Astrocyte (in vitro differentiated cells and primary cell): ENCODE results near the gene UTP4. TPM values are rescaled to one million over a fixed set of nuclear protein-coding genes. Genes with fewer than 3 reads are reported as not detected.
"Not testable (repeated sequence)": the region's sequence is repeated elsewhere in the genome, so short reads cannot be mapped to it uniquely, and the experiment has no call there.

Experiments
- DNase-seq: peaks from one replicate; pipeline ENCODE4 v3.0.0-alpha.2; 2010; ENCODE audit warnings: low read depth
- FAIRE-seq: peaks from 2 replicates; lab custom pipeline; 2011; peaks lifted over from hg19 to GRCh38; lab: Jason Lieb, UNC
- H2AFZ ChIP-seq: 2 replicates; pipeline ENCODE4 v1.6.0; 2012; ENCODE audit warnings: low read depth, low read length, inconsistent platforms
- H3K27ac ChIP-seq: 2 replicates; pipeline ENCODE4 v1.5.1; 2011; ENCODE audit warnings: low read depth, low read length, inconsistent platforms
- H3K27me3 ChIP-seq: 2 replicates; pipeline ENCODE4 v1.6.0; 2011; ENCODE audit warnings: low read length, inconsistent platforms; ENCODE audit not compliant: insufficient read depth
- H3K36me3 ChIP-seq: 2 replicates; pipeline ENCODE4 v1.5.1; 2011; ENCODE audit warnings: low read length, inconsistent platforms; ENCODE audit not compliant: insufficient read depth
- H3K4me1 ChIP-seq: 2 replicates; pipeline ENCODE4 v1.5.1; 2011; ENCODE audit warnings: low read length, inconsistent platforms; ENCODE audit not compliant: insufficient read depth
- H3K4me2 ChIP-seq: 2 replicates; pipeline ENCODE4 v1.6.0; 2012; ENCODE audit warnings: low read length, inconsistent platforms
- H3K4me3 ChIP-seq: 2 replicates; pipeline ENCODE4 v1.5.1; 2011; ENCODE audit warnings: low read depth, mild to moderate bottlenecking, low read length, inconsistent platforms; ENCODE audit not compliant: insufficient read depth
- H3K79me2 ChIP-seq: 2 replicates; pipeline ENCODE4 v1.6.0; 2012; ENCODE audit warnings: mild to moderate bottlenecking, low read length, inconsistent platforms; ENCODE audit not compliant: insufficient read depth
- H3K9ac ChIP-seq: 2 replicates; pipeline ENCODE4 v1.6.0; 2012; ENCODE audit warnings: mild to moderate bottlenecking, low read length, inconsistent platforms
- H3K9me3 ChIP-seq: 2 replicates; pipeline ENCODE4 v1.5.1; 2012; ENCODE audit warnings: low read depth, mild to moderate bottlenecking, low read length, inconsistent platforms; ENCODE audit not compliant: insufficient read depth
- H4K20me1 ChIP-seq: 2 replicates; pipeline ENCODE4 v1.6.0; 2012; ENCODE audit warnings: low read length, inconsistent platforms; ENCODE audit not compliant: insufficient read depth
- H3K27ac Mint-ChIP-seq: one replicate; pipeline ENCODE4 v1.8.0; 2021; ENCODE audit warnings: mild to moderate bottlenecking, mixed read lengths; ENCODE audit not compliant: unreplicated experiment
- H3K27me3 Mint-ChIP-seq: one replicate; pipeline ENCODE4 v1.8.0; 2021; ENCODE audit warnings: low read depth, mixed read lengths; ENCODE audit not compliant: unreplicated experiment
- H3K36me3 Mint-ChIP-seq: one replicate; pipeline ENCODE4 v1.8.0; 2021; ENCODE audit warnings: low read depth, mixed read lengths; ENCODE audit not compliant: unreplicated experiment
- H3K4me1 Mint-ChIP-seq: one replicate; pipeline ENCODE4 v1.8.0; 2021; ENCODE audit warnings: low read depth, mixed read lengths; ENCODE audit not compliant: unreplicated experiment
- H3K4me3 Mint-ChIP-seq: one replicate; pipeline ENCODE4 v1.8.0; 2021; ENCODE audit warnings: mild to moderate bottlenecking, moderate library complexity, mixed read lengths; ENCODE audit not compliant: unreplicated experiment
- H3K9me3 Mint-ChIP-seq: one replicate; pipeline ENCODE4 v1.8.0; 2021; ENCODE audit warnings: mild to moderate bottlenecking, mixed read lengths; ENCODE audit not compliant: unreplicated experiment
- CTCF ChIP-seq: IDR thresholded peaks from 2 replicates; pipeline ENCODE4 v1.5.1; 2011; ENCODE audit warnings: low read depth, mild to moderate bottlenecking, inconsistent platforms, low read length, moderate library complexity; ENCODE audit not compliant: insufficient read depth
- EZH2 ChIP-seq: IDR thresholded peaks from 2 replicates; pipeline ENCODE4 v1.6.1; 2012; ENCODE audit warnings: mild to moderate bottlenecking, low read length, inconsistent platforms; ENCODE audit not compliant: insufficient read depth
- total RNA-seq: library from RNA; stranded (reverse); gene quantifications from 2 replicates; pipeline ENCODE4 v1.2.1, GENCODE V29; 2021

The UTP4 gene
- total RNA-seq, 1 donor from 2014 or later, result 69.4 TPM

GRCh38 chr16:69133373-69133954 is 1.0 kb downstream of the UTP4 start:
- H3K4me1 Mint-ChIP-seq, result peaks cover 25% of the 10 kb centered on the region
- H3K9ac ChIP-seq, result peak overlapping the region; percentile 99
- H3K36me3 Mint-ChIP-seq, result peaks cover 13% of the 10 kb centered on the region
- H4K20me1 ChIP-seq, result peaks cover 65% of the 10 kb centered on the region
- no peak for DNase-seq
- H3K27me3 ChIP-seq, result no peaks in the 10 kb centered on the region
- peak overlapping the region; percentile 97 for H3K4me3 Mint-ChIP-seq
- no peak overlapping the region for H3K27ac ChIP-seq
- TF ChIP-seq CTCF (no peak), EZH2 (no peak)
- peak overlapping the region; percentile 96 for H3K4me2 ChIP-seq
- no peaks in the 10 kb centered on the region for H3K9me3 ChIP-seq
- H3K4me1 ChIP-seq, result peaks cover 10% of the 10 kb centered on the region
- no peak for FAIRE-seq
- H3K27me3 Mint-ChIP-seq, result no peaks in the 10 kb centered on the region
- H3K4me3 ChIP-seq, result peak overlapping the region; percentile 89
- peaks cover 90% of the 10 kb centered on the region for H3K79me2 ChIP-seq
- peak overlapping the region; percentile 21 for H3K27ac Mint-ChIP-seq
- H3K36me3 ChIP-seq, result peaks cover 19% of the 10 kb centered on the region
- H2AFZ ChIP-seq, result no peak overlapping the region
- no peaks in the 10 kb centered on the region for H3K9me3 Mint-ChIP-seq

- Histone ChIP-seq H3K27me3 (no peaks in the 10 kb centered on the region), H3K4me1 (peaks cover 6% of the 10 kb centered on the region), H3K4me3 (no peak overlapping the region), H3K79me2 (peaks cover 63% of the 10 kb centered on the region), H3K9ac (no peak overlapping the region), H3K9me3 (no peaks in the 10 kb centered on the region), H4K20me1 (peaks cover 39% of the 10 kb centered on the region), H2AFZ (no peak overlapping the region), H3K4me2 (no peak overlapping the region), H3K27ac (no peak overlapping the region), H3K36me3 (peaks cover 50% of the 10 kb centered on the region)
- FAIRE-seq (no peak), DNase-seq (no peak)
- TF ChIP-seq EZH2 (no peak), CTCF (no peak)
- Mint-ChIP-seq H3K36me3 (peaks cover 21% of the 10 kb centered on the region), H3K4me3 (no peak overlapping the region), H3K9me3 (no peaks in the 10 kb centered on the region), H3K4me1 (peaks cover 13% of the 10 kb centered on the region), H3K27me3 (no peaks in the 10 kb centered on the region), H3K27ac (no peak overlapping the region)
These were observed 6.2 kb downstream of the UTP4 start for GRCh38 chr16:69138608-69139007.

DNA sequence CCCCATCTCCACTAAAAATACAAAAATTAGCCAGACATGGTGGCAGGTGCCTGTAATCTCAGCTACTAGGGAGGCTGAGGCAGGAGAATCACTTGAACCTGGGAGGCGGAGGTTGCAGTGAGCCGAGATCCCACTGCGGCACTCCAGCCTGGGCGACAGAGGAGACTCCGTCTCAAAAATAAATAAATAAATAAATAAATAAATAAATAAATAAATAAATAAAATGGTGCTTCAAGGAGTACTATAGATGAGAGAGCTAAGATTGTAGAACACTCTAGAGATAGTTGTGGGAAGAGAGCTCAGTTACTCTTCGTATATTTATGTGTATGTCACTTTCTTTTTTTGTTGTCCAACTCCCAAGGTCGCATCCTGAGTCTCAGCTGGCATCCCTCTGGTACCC is 7.0 kb downstream of the UTP4 start:
- not testable (repeated sequence) for H3K9me3 ChIP-seq, DNase-seq, H3K4me3 ChIP-seq, H3K9me3 Mint-ChIP-seq, H2AFZ ChIP-seq, H3K4me3 Mint-ChIP-seq, H3K27ac Mint-ChIP-seq, H3K9ac ChIP-seq, H3K27me3 Mint-ChIP-seq, H3K27me3 ChIP-seq, H3K4me2 ChIP-seq, H3K27ac ChIP-seq, FAIRE-seq, H3K4me1 Mint-ChIP-seq, H3K4me1 ChIP-seq
- Histone ChIP-seq H3K79me2 (peaks cover 56% of the 10 kb centered on the region), H4K20me1 (peaks cover 31% of the 10 kb centered on the region), H3K36me3 (peaks cover 52% of the 10 kb centered on the region)
- H3K36me3 Mint-ChIP-seq, result peaks cover 21% of the 10 kb centered on the region
